Memory B cell (primary cell): ENCODE data around the gene EEF2.

Experiments
- ATAC-seq: fragments of 150-1000 bp; cut with Tn5 transposase; 2 replicates; pipeline ENCODE4 v1.10.0; 2021; ENCODE audit warnings: low read depth, mild to moderate bottlenecking, moderate library complexity
- DNase-seq, 2 donors: peaks; one replicate each; pipeline ENCODE4 v3.0.0; 2022; ENCODE audit warnings: low spot score in 2 of 2
- H3K27ac Mint-ChIP-seq: one replicate; pipeline ENCODE4 v1.8.0; 2022; ENCODE audit warnings: mild to moderate bottlenecking, moderate library complexity, mixed read lengths
- H3K27me3 Mint-ChIP-seq: one replicate; pipeline ENCODE4 v1.8.0; 2022; ENCODE audit warnings: mixed read lengths
- H3K36me3 Mint-ChIP-seq: one replicate; pipeline ENCODE4 v1.8.0; 2022; ENCODE audit warnings: mild to moderate bottlenecking, mixed read lengths
- H3K4me1 Mint-ChIP-seq: one replicate; pipeline ENCODE4 v1.8.0; 2022; ENCODE audit warnings: mixed read lengths
- H3K4me3 Mint-ChIP-seq: one replicate; pipeline ENCODE4 v1.8.0; 2022; ENCODE audit warnings: mild to moderate bottlenecking, moderate library complexity, mixed read lengths
- H3K9me3 Mint-ChIP-seq: one replicate; pipeline ENCODE4 v1.8.0; 2022; ENCODE audit warnings: mixed read lengths

The EEF2 gene

GRCh38 chr19:3984908-3985642 lies at the start of gene EEF2:
Gene EEF2, minus strand, starts transcription at chr19:3985463. Its CDS starts 83 bp downstream, at chr19:3985380.
- ATAC-seq = peak; percentile 49
- Mint-ChIP-seq H3K27ac (peak within 1 kb of the TSS; percentile 96), H3K4me3 (peak within 1 kb of the TSS; percentile 96), H3K4me1 (peaks cover 33% of the 10 kb centered on the region), H3K9me3 (no peaks in the 10 kb centered on the region), H3K27me3 (no peaks in the 10 kb centered on the region), H3K36me3 (peaks cover 27% of the 10 kb centered on the region)
- DNase-seq = peak; percentile 95 to 97

- Mint-ChIP-seq H3K27ac (no peak overlapping the region), H3K36me3 (peaks cover 2% of the 10 kb centered on the region), H3K4me1 (no peaks in the 10 kb centered on the region), H3K4me3 (no peak overlapping the region), H3K27me3 (no peaks in the 10 kb centered on the region), H3K9me3 (no peaks in the 10 kb centered on the region)
- no peak for ATAC-seq
- no peak for DNase-seq
Observed at GRCh38 chr19:4034048-4035017, 49.1 kb upstream of the EEF2 start.

- Mint-ChIP-seq H3K36me3 (peaks cover 4% of the 10 kb centered on the region), H3K27ac (no peak overlapping the region), H3K9me3 (no peaks in the 10 kb centered on the region), H3K4me3 (no peak overlapping the region), H3K4me1 (no peaks in the 10 kb centered on the region), H3K27me3 (no peaks in the 10 kb centered on the region)
- ATAC-seq (no peak), DNase-seq (no peak)
Observed at GRCh38 chr19:4033028-4033956, 48.0 kb upstream of the EEF2 start.

GRCh38 chr19:4032436-4032835 lies 47.2 kb upstream of the EEF2 start:
- H3K36me3 Mint-ChIP-seq = peaks cover 5% of the 10 kb centered on the region
- H3K27me3 Mint-ChIP-seq = no peaks in the 10 kb centered on the region
- H3K27ac Mint-ChIP-seq = no peak overlapping the region
- no peaks in the 10 kb centered on the region for H3K9me3 Mint-ChIP-seq
- DNase-seq = no peak
- no peak for ATAC-seq
- H3K4me3 Mint-ChIP-seq = no peak overlapping the region
- H3K4me1 Mint-ChIP-seq = no peaks in the 10 kb centered on the region

GRCh38 chr19:4031420-4031819 lies 46.2 kb upstream of the EEF2 start:
- peak overlapping the region; percentile 42 for H3K27ac Mint-ChIP-seq
- no peaks in the 10 kb centered on the region for H3K27me3 Mint-ChIP-seq
- peaks cover 5% of the 10 kb centered on the region for H3K36me3 Mint-ChIP-seq
- H3K4me1 Mint-ChIP-seq = peaks cover 3% of the 10 kb centered on the region
- ATAC-seq (no peak), DNase-seq (no peak)
- no peaks in the 10 kb centered on the region for H3K9me3 Mint-ChIP-seq
- H3K4me3 Mint-ChIP-seq = no peak overlapping the region

GRCh38 chr19:4030981-4031380 lies 45.7 kb upstream of the EEF2 start:
- Mint-ChIP-seq H3K27ac (no peak overlapping the region), H3K9me3 (no peaks in the 10 kb centered on the region), H3K4me1 (peaks cover 3% of the 10 kb centered on the region), H3K4me3 (no peak overlapping the region), H3K36me3 (peaks cover 5% of the 10 kb centered on the region), H3K27me3 (no peaks in the 10 kb centered on the region)
- ATAC-seq = no peak
- DNase-seq = no peak

- Mint-ChIP-seq H3K27me3 (no peaks in the 10 kb centered on the region), H3K27ac (no peak overlapping the region), H3K9me3 (no peaks in the 10 kb centered on the region), H3K36me3 (peaks cover 5% of the 10 kb centered on the region), H3K4me1 (peaks cover 3% of the 10 kb centered on the region), H3K4me3 (no peak overlapping the region)
- DNase-seq (no peak), ATAC-seq (no peak)
Observed at GRCh38 chr19:4030552-4030951, 45.3 kb upstream of the EEF2 start.

GRCh38 chr19:4029247-4029614 lies 44.0 kb upstream of the EEF2 start:
- no peaks in the 10 kb centered on the region for H3K27me3 Mint-ChIP-seq
- H3K4me1 Mint-ChIP-seq = peaks cover 3% of the 10 kb centered on the region
- H3K36me3 Mint-ChIP-seq = peaks cover 7% of the 10 kb centered on the region
- no peak for DNase-seq
- no peak overlapping the region for H3K27ac Mint-ChIP-seq
- H3K9me3 Mint-ChIP-seq = no peaks in the 10 kb centered on the region
- no peak for ATAC-seq
- H3K4me3 Mint-ChIP-seq = no peak overlapping the region

- H3K9me3 Mint-ChIP-seq = no peaks in the 10 kb centered on the region
- no peak overlapping the region for H3K4me3 Mint-ChIP-seq
- H3K4me1 Mint-ChIP-seq = peaks cover 3% of the 10 kb centered on the region
- H3K36me3 Mint-ChIP-seq = peaks cover 7% of the 10 kb centered on the region
- H3K27ac Mint-ChIP-seq = no peak overlapping the region
- ATAC-seq (no peak), DNase-seq (no peak)
- H3K27me3 Mint-ChIP-seq = no peaks in the 10 kb centered on the region
Observed at GRCh38 chr19:4028334-4029246, 43.3 kb upstream of the EEF2 start.

GRCh38 chr19:4027146-4027545 lies 41.9 kb upstream of the EEF2 start:
- H3K4me3 Mint-ChIP-seq = no peak overlapping the region
- ATAC-seq (no peak), DNase-seq (no peak)
- peaks cover 8% of the 10 kb centered on the region for H3K36me3 Mint-ChIP-seq
- H3K27ac Mint-ChIP-seq = no peak overlapping the region
- H3K4me1 Mint-ChIP-seq = peaks cover 3% of the 10 kb centered on the region
- peaks cover under 1% of the 10 kb centered on the region for H3K9me3 Mint-ChIP-seq
- no peaks in the 10 kb centered on the region for H3K27me3 Mint-ChIP-seq

- Mint-ChIP-seq H3K27me3 (no peaks in the 10 kb centered on the region), H3K27ac (no peak overlapping the region), H3K9me3 (peaks cover 3% of the 10 kb centered on the region), H3K36me3 (peaks cover 11% of the 10 kb centered on the region), H3K4me1 (peaks cover 5% of the 10 kb centered on the region), H3K4me3 (no peak overlapping the region)
- DNase-seq = no peak
- ATAC-seq = no peak
Observed at GRCh38 chr19:4025317-4025716, 40.1 kb upstream of the EEF2 start.

GRCh38 chr19:4023600-4024398 lies 38.5 kb upstream of the EEF2 start:
- DNase-seq = no peak
- no peak overlapping the region for H3K4me3 Mint-ChIP-seq
- peaks cover 5% of the 10 kb centered on the region for H3K4me1 Mint-ChIP-seq
- no peak for ATAC-seq
- H3K36me3 Mint-ChIP-seq = peaks cover 7% of the 10 kb centered on the region
- H3K27me3 Mint-ChIP-seq = no peaks in the 10 kb centered on the region
- no peak overlapping the region for H3K27ac Mint-ChIP-seq
- peaks cover 3% of the 10 kb centered on the region for H3K9me3 Mint-ChIP-seq
